Liver (tissue), 9 donors: ENCODE data around the gene SKIC8. TPM values are rescaled to one million over a fixed set of nuclear protein-coding genes. Genes with fewer than 3 reads are reported as not detected.
A peak's percentile ranks its signal among the peaks of the same experiment; 100 is the strongest.

Experiments used
- DNase-seq: peaks from one replicate; pipeline ENCODE4 v3.0.0-alpha.2; 2017; ENCODE audit warnings: low spot score
- H3K27ac ChIP-seq, 2 donors: one replicate each; pipeline ENCODE4 v1.7.0; 2013; ENCODE audit warnings: inconsistent platforms in 2 of 2, low read length in 2 of 2, control low read depth in 1 of 2, low read depth in 1 of 2, mild to moderate bottlenecking in 1 of 2
- H3K27me3 ChIP-seq, 4 donors: one replicate each; pipeline versions ENCODE4 v1.6.1 to v1.7.0; 2013; ENCODE audit warnings: low read length in 3 of 4, inconsistent platforms in 1 of 4, mild to moderate bottlenecking in 1 of 4, moderate library complexity in 1 of 4; ENCODE audit not compliant: control insufficient read depth in 4 of 4, insufficient read depth in 4 of 4
- H3K36me3 ChIP-seq, 4 donors: one replicate each; pipeline versions ENCODE4 v1.6.1 to v1.7.0; 2013; ENCODE audit warnings: low read length in 3 of 4, mild to moderate bottlenecking in 3 of 4, low read depth in 1 of 4, moderate library complexity in 1 of 4; ENCODE audit not compliant: control insufficient read depth in 4 of 4, insufficient read depth in 3 of 4
- H3K4me1 ChIP-seq, 4 donors: one replicate each; pipeline versions ENCODE4 v1.6.1 to v1.7.0; 2013; ENCODE audit warnings: low read length in 3 of 4, mild to moderate bottlenecking in 3 of 4, moderate library complexity in 1 of 4; ENCODE audit not compliant: control insufficient read depth in 4 of 4, insufficient read depth in 4 of 4
- H3K4me3 ChIP-seq, 3 donors: one replicate each; pipeline versions ENCODE4 v1.6.1 to v1.7.0; 2013; ENCODE audit warnings: low read length in 3 of 3, control low read depth in 1 of 3, low read depth in 1 of 3, mild to moderate bottlenecking in 1 of 3
- H3K9ac ChIP-seq, 2 donors: one replicate each; pipeline ENCODE4 v1.7.0; 2013; ENCODE audit warnings: low read length in 2 of 2, mild to moderate bottlenecking in 2 of 2, moderate library complexity in 2 of 2, control low read depth in 1 of 2, low read depth in 1 of 2
- H3K9me3 ChIP-seq, 4 donors: one replicate each; pipeline versions ENCODE4 v1.6.1 to v1.7.0; 2013; ENCODE audit warnings: low read length in 3 of 4; ENCODE audit not compliant: control insufficient read depth in 4 of 4
- ATF3 ChIP-seq: IDR thresholded peaks from 2 replicates; pipeline ENCODE4 v1.6.1; 2016; ENCODE audit warnings: antibody characterized with exemption
- CTCF ChIP-seq: fragments of 150-350 bp; IDR thresholded peaks from 2 replicates; pipeline ENCODE4 v1.5.1; 2017; ENCODE audit warnings: improper control_type of control experiment, low read depth, low read length; ENCODE audit not compliant: missing input control
- EGR1 ChIP-seq, 2 donors: IDR thresholded peaks; 2 replicates each; pipeline ENCODE4 v1.6.1; 2016 to 2018; ENCODE audit warnings: antibody characterized with exemption in 2 of 2, low read depth in 2 of 2
- FOXA1 ChIP-seq: IDR thresholded peaks from 2 replicates; pipeline ENCODE4 v1.6.1; 2016; ENCODE audit warnings: antibody characterized with exemption
- FOXA2 ChIP-seq: IDR thresholded peaks from 2 replicates; pipeline ENCODE4 v1.6.1; 2016; ENCODE audit warnings: antibody characterized with exemption
- GABPA ChIP-seq, 2 donors: IDR thresholded peaks in 1 of 2; conservative IDR thresholded peaks in 1 of 2; 2 replicates each; pipeline ENCODE4 v1.6.1; 2016; ENCODE audit warnings: antibody characterized with exemption in 2 of 2, mild to moderate bottlenecking in 1 of 2, moderate library complexity in 1 of 2
- JUND ChIP-seq, 2 donors: IDR thresholded peaks; 2 replicates each; pipeline ENCODE4 v1.6.1; 2016; ENCODE audit warnings: antibody characterized with exemption in 2 of 2
- MAX ChIP-seq: IDR thresholded peaks from 2 replicates; pipeline ENCODE4 v1.6.1; 2016; ENCODE audit warnings: antibody characterized with exemption
- RAD21 ChIP-seq, 2 donors: IDR thresholded peaks; 2 replicates each; pipeline ENCODE4 v1.6.1; 2016; ENCODE audit warnings: antibody characterized with exemption in 2 of 2, mild to moderate bottlenecking in 2 of 2
- REST ChIP-seq: IDR thresholded peaks from 2 replicates; pipeline ENCODE4 v1.6.1; 2016; ENCODE audit warnings: antibody characterized with exemption, mild to moderate bottlenecking
- RXRA ChIP-seq, 2 donors: IDR thresholded peaks; 2 replicates each; pipeline ENCODE4 v1.6.1; 2017 to 2018; ENCODE audit warnings: antibody characterized with exemption in 2 of 2, mild to moderate bottlenecking in 1 of 2
- SP1 ChIP-seq: IDR thresholded peaks from 2 replicates; pipeline ENCODE4 v1.6.1; 2018; ENCODE audit warnings: antibody characterized with exemption, mild to moderate bottlenecking
- YY1 ChIP-seq: IDR thresholded peaks from 2 replicates; pipeline ENCODE4 v1.6.1; 2016; ENCODE audit warnings: antibody characterized with exemption, mild to moderate bottlenecking
- ZBTB33 ChIP-seq: IDR thresholded peaks from 2 replicates; pipeline ENCODE4 v1.6.1; 2016; ENCODE audit warnings: antibody characterized with exemption
- WGBS: extraction: QIAGEN DNeasy Blood & Tissue Kit; methylation state at CpG from one replicate; pipeline ENCODE4 v1.1.7; 2013; 5-methylcytosine and 5-hydroxymethylcytosine counted together
- polyA plus RNA-seq, 2 donors: library from polyadenylated mRNA; stranded (reverse) in 1 of 2; unstranded in 1 of 2; fragments of 200-250 nt in 1 of 2; fragments of >200 nt in 1 of 2; fragmentation: Nextera tagmentation in 1 of 2; extraction: Ambion mirVana in 1 of 2; gene quantifications; one replicate each; pipeline versions ENCODE4 v1.2.1 to v1.2.3, GENCODE V29; 2013 to 2015
- total RNA-seq, 2 donors: library from RNA; depleted of rRNA; stranded (reverse); fragments of >200 nt; gene quantifications; one replicate each; pipeline ENCODE4 v1.2.3, GENCODE V29; 2014
- donor health status: healthy.
- donor health status: healthy.
- donor health status: healthy.
- donor health status: healthy.
- donor health status: healthy.

Gene SKIC8
- total and polyA plus RNA-seq, 4 donors, result 33.4 to 48.7 (median 40.2) TPM

GRCh38 chr15:78276064-78276943 lies 23.1 kb downstream of the SKIC8 start (continued):
- TF ChIP-seq ZBTB33 (no peak), SP1 (no peak), EGR1 (IDR thresholded peaks at IDR 0.05; ENCODE audit: low read depth in 2 of 2) (no peak), FOXA1 (no peak)

GRCh38 chr15:78274994-78275393 lies 24.4 kb downstream of the SKIC8 start:
- Histone ChIP-seq H3K27ac (no peak overlapping the region), H3K27me3 (no peaks in the 10 kb centered on the region), H3K9me3 (no peaks in the 10 kb centered on the region), H3K4me3 (no peak overlapping the region), H3K9ac (no peak overlapping the region), H3K4me1 (no peaks in the 10 kb centered on the region), H3K36me3 (peaks cover 0 to 1% (median 0%) of the 10 kb centered on the region in 4 donors)
- peak; percentile 59 for DNase-seq
- 92% methylated on average over 5 of the region's 5 CpGs for WGBS
- no peak for TF ChIP-seq YY1
- TF ChIP-seq GABPA (IDR thresholded peaks at IDR 0.05 in 1 of 2, conservative IDR thresholded peaks at IDR 0.05 in 1 of 2), result no peak
- TF ChIP-seq SP1, result no peak
- TF ChIP-seq RAD21 (IDR thresholded peaks at IDR 0.05), result no peak
- TF ChIP-seq CTCF, result no peak
- no peak for TF ChIP-seq FOXA2
- TF ChIP-seq RXRA (IDR thresholded peaks at IDR 0.05), result no peak

- Histone ChIP-seq H3K4me1 (no peaks in the 10 kb centered on the region), H3K9me3 (no peaks in the 10 kb centered on the region), H3K9ac (no peak overlapping the region), H3K4me3 (no peak overlapping the region), H3K27me3 (no peaks in the 10 kb centered on the region), H3K36me3 (no peaks in the 10 kb centered on the region), H3K27ac (no peak overlapping the region)
- WGBS, result 99% methylated on average over 3 of the region's 3 CpGs
- TF ChIP-seq FOXA2 (no peak), FOXA1 (no peak), JUND (IDR thresholded peaks at IDR 0.05) (no peak), YY1 (no peak), ATF3 (no peak), RXRA (IDR thresholded peaks at IDR 0.05) (no peak), MAX (no peak), REST (no peak), RAD21 (IDR thresholded peaks at IDR 0.05) (no peak)
- no peak for DNase-seq
Observed at GRCh38 chr15:78272776-78273175, 26.6 kb downstream of the SKIC8 start.
